Activated CD8-positive, alpha-beta T cell treated with anti-CD3 and anti-CD28 coated beads, Interleukin-2, amount 10 ng/mL, durations not matched to agents 7 days and 5 days (primary cell): ENCODE data around the gene CMIP. TPM values are rescaled to one million over a fixed set of nuclear protein-coding genes. Genes with fewer than 3 reads are reported as not detected.
"Not testable (repeated sequence)": the region's sequence is repeated elsewhere in the genome, so short reads cannot be mapped to it uniquely, and the experiment has no call there.

Experiments
- ATAC-seq: fragments of 150-1000 bp; cut with Tn5 transposase; one replicate; pipeline ENCODE4 v1.10.0; 2021; ENCODE audit warnings: moderate library complexity
- CTCF ChIA-PET: fragments of 350-600 bp; sonication (Branson Sonifier 250); formaldehyde crosslinking; loops from one replicate; lab custom pipeline; 2021; ENCODE audit warnings: antibody characterized with exemption; lab: Charles Lee
- POLR2A ChIA-PET: fragments of 350-600 bp; sonication (Branson Sonifier 250); formaldehyde crosslinking; loops from one replicate; lab custom pipeline; 2021; ENCODE audit warnings: antibody characterized with exemption; lab: Charles Lee
- DNase-seq: peaks from one replicate; pipeline ENCODE4 v3.0.0-alpha.2; 2020
- H3K27ac Mint-ChIP-seq: one replicate; pipeline ENCODE4 v1.8.0; 2021; ENCODE audit warnings: mild to moderate bottlenecking, mixed read lengths
- H3K27me3 Mint-ChIP-seq: one replicate; pipeline ENCODE4 v1.8.0; 2021; ENCODE audit warnings: low read depth, mixed read lengths
- H3K36me3 Mint-ChIP-seq: one replicate; pipeline ENCODE4 v1.8.0; 2021; ENCODE audit warnings: low read depth, mixed read lengths
- H3K4me1 Mint-ChIP-seq: one replicate; pipeline ENCODE4 v1.8.0; 2021; ENCODE audit warnings: low read depth, mixed read lengths
- H3K4me3 Mint-ChIP-seq: one replicate; pipeline ENCODE4 v1.8.0; 2021; ENCODE audit warnings: mild to moderate bottlenecking, mixed read lengths
- H3K9me3 Mint-ChIP-seq: one replicate; pipeline ENCODE4 v1.8.0; 2022; ENCODE audit warnings: mixed read lengths; ENCODE audit not compliant: insufficient read depth
- total RNA-seq, 2 experiments: library from RNA; stranded (reverse); gene quantifications; one replicate each; pipeline ENCODE4 v1.2.3, GENCODE V29; 2021

Gene CMIP
- total RNA-seq, 2 experiments from 2014 or later = 62.5 to 70.4 TPM

DNA sequence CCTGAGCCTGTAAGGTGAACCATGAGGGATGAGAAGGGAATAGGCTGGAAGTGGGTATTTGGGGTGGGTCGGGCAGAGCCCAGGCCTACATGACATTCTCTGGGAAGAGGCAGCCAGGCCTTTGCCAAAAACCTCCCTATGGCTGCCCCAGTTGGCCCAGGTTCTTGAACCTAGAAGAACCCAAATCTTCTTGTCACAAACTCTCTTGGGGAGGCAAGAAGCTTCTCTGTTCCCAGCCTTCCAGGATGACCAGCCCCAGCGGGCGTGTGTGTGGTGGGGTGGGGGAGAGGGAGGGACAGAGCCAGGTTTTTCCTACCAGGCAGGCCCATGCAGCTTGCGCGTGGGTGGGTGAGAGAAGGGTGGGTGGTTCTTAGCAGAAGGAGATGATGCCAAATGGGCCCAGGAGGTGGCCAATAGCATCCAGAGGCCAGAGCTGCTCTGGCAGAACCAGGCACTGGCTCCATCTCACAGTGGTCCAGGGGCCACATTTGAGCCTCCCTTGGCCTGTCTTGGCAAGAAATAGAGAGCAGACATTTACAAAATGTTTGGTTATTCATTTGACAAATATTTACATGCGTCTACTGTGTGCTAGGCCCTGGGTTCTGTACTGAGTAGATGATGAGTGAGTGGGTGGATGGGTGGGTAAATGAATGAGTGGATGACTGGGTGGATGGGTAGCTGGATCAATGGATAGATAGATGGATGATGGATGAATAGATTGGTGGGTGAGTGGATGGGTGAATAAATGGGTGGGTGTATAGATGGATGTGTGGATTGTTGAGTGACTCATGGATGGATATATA lies 290.2 kb downstream of the CMIP start:
- ChIA-PET POLR2A (no interaction called here), CTCF (interaction anchor here (0.9 to 3.2 kb wide), 2 partner anchors 11 to 331 kb away, joined by 3 to 19 read pairs; no protein-coding TSS in a partner anchor)
- H3K27ac Mint-ChIP-seq = no peak overlapping the region
- H3K4me1 Mint-ChIP-seq = peaks cover 21% of the 10 kb centered on the region
- DNase-seq (no peak), ATAC-seq (no peak)
- no peak overlapping the region for H3K4me3 Mint-ChIP-seq
- H3K27me3 Mint-ChIP-seq = peaks cover 7% of the 10 kb centered on the region
- no peaks in the 10 kb centered on the region for H3K9me3 Mint-ChIP-seq
- no peaks in the 10 kb centered on the region for H3K36me3 Mint-ChIP-seq

DNA sequence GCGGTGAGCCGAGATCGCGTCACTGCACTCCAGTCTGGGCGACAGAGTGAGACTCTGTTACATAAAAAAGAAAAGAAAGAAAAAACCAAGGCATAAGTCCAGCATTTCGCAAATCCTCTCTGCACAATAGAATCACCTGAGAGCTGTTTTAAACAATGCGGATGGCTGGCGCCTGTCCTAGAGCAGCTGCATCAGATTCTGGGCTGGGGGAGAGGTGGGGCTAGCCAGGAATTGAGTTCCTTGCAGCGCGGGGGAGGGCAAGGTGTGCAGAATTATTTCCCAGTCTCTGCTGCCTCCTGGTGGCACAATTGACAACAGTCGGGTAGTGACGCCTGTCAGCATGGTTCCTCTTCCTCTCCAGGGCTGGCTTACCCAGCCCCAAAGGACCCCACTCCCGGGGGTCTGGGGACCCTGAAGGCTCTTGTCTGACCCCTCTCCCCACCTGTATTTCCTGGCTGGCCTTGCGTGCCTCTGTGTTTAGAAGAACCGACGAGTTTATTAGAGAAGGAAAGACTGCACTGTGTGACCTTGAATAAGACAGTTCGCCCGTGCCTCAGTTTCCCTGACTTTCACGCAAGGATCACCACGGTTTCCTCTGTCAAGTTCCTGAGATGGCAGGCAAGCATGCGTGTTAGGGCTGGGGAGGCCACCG lies 293.4 kb downstream of the CMIP start:
- POLR2A ChIA-PET = no interaction called here
- no peaks in the 10 kb centered on the region for H3K36me3 Mint-ChIP-seq
- H3K4me1 Mint-ChIP-seq = peaks cover 23% of the 10 kb centered on the region
- peak; percentile 91 for DNase-seq
- CTCF ChIA-PET = interaction anchor here (0.8 to 3.2 kb wide), 17 partner anchors 8 to 736 kb away, joined by 3 to 19 read pairs (median 4); no protein-coding TSS in a partner anchor
- H3K4me3 Mint-ChIP-seq = peak overlapping the region; percentile 59
- H3K27ac Mint-ChIP-seq = peak overlapping the region; percentile 56
- ATAC-seq = peak; percentile 96
- H3K27me3 Mint-ChIP-seq = peaks cover 11% of the 10 kb centered on the region
- H3K9me3 Mint-ChIP-seq = no peaks in the 10 kb centered on the region

GRCh38 chr16:81738783-81739496 lies 294.3 kb downstream of the CMIP start:
- no peak for ATAC-seq
- CTCF ChIA-PET = interaction anchor here (0.7 to 2.3 kb wide), 4 partner anchors 9 to 372 kb away, joined by 3 to 8 read pairs (median 4); no protein-coding TSS in a partner anchor
- H3K27ac Mint-ChIP-seq = no peak overlapping the region
- no peak for DNase-seq
- no peaks in the 10 kb centered on the region for H3K36me3 Mint-ChIP-seq
- peaks cover 23% of the 10 kb centered on the region for H3K4me1 Mint-ChIP-seq
- no peaks in the 10 kb centered on the region for H3K9me3 Mint-ChIP-seq
- no peak overlapping the region for H3K4me3 Mint-ChIP-seq
- POLR2A ChIA-PET = no interaction called here
- H3K27me3 Mint-ChIP-seq = peaks cover 11% of the 10 kb centered on the region

GRCh38 chr16:81739503-81739902 lies 294.9 kb downstream of the CMIP start:
- ChIA-PET POLR2A (no interaction called here), CTCF (interaction anchor here (0.7 to 2.3 kb wide), 2 partner anchors 117 to 372 kb away, joined by 4 to 8 read pairs; no protein-coding TSS in a partner anchor)
- Mint-ChIP-seq H3K4me1 (peaks cover 23% of the 10 kb centered on the region), H3K27ac (no peak overlapping the region), H3K36me3 (no peaks in the 10 kb centered on the region), H3K9me3 (no peaks in the 10 kb centered on the region), H3K4me3 (no peak overlapping the region), H3K27me3 (peaks cover 11% of the 10 kb centered on the region)
- DNase-seq (no peak), ATAC-seq (no peak)

GRCh38 chr16:81740169-81740568 lies 295.6 kb downstream of the CMIP start:
- ATAC-seq (no peak), DNase-seq (no peak)
- POLR2A ChIA-PET = no interaction called here
- Mint-ChIP-seq H3K9me3 (no peaks in the 10 kb centered on the region), H3K4me1 (peaks cover 23% of the 10 kb centered on the region), H3K27me3 (peaks cover 9% of the 10 kb centered on the region), H3K36me3 (no peaks in the 10 kb centered on the region), H3K4me3 (no peak overlapping the region), H3K27ac (no peak overlapping the region)
- CTCF ChIA-PET = interaction anchor here (1.0 to 2.1 kb wide), 3 partner anchors 10 to 375 kb away, joined by 3 to 12 read pairs (median 5); no protein-coding TSS in a partner anchor

DNA sequence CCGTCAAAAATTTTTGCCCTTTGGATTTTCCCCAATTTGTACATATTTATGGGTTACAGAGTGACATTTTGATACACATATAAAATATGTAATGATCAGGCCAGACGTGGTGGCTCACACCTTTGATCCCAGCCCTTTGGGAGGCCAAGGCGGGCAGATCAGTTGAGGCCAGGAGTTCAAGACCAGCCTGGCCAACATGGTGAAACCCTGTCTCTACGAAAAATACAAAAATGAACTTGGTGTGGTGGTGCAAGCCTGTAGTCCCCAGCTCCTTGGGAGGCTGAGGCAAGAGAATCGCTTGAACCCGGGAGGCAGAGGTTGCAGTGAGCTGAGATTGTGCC lies 296.8 kb downstream of the CMIP start:
- not testable (repeated sequence) for H3K27ac Mint-ChIP-seq, H3K36me3 Mint-ChIP-seq, DNase-seq, H3K9me3 Mint-ChIP-seq, H3K27me3 Mint-ChIP-seq, ATAC-seq, H3K4me3 Mint-ChIP-seq
- H3K4me1 Mint-ChIP-seq = peaks cover 32% of the 10 kb centered on the region
- CTCF ChIA-PET = interaction anchor here (0.8 to 2.1 kb wide), 5 partner anchors 119 to 706 kb away, joined by 3 to 12 read pairs (median 4); partner anchors contain the start of gene ATMIN
- POLR2A ChIA-PET = interaction anchor here (0.9 kb wide), 1 partner anchor 110 kb away, joined by 3 read pairs; no protein-coding TSS in a partner anchor

- no peak overlapping the region for H3K4me3 Mint-ChIP-seq
- H3K27me3 Mint-ChIP-seq = peaks cover 8% of the 10 kb centered on the region
- no peak overlapping the region for H3K27ac Mint-ChIP-seq
- DNase-seq (no peak), ATAC-seq (no peak)
- ChIA-PET POLR2A (no interaction called here), CTCF (no interaction called here)
- H3K9me3 Mint-ChIP-seq = no peaks in the 10 kb centered on the region
- H3K36me3 Mint-ChIP-seq = no peaks in the 10 kb centered on the region
- peaks cover 40% of the 10 kb centered on the region for H3K4me1 Mint-ChIP-seq
Measured at GRCh38 chr16:81744385-81744784, 299.8 kb downstream of the CMIP start.

DNA sequence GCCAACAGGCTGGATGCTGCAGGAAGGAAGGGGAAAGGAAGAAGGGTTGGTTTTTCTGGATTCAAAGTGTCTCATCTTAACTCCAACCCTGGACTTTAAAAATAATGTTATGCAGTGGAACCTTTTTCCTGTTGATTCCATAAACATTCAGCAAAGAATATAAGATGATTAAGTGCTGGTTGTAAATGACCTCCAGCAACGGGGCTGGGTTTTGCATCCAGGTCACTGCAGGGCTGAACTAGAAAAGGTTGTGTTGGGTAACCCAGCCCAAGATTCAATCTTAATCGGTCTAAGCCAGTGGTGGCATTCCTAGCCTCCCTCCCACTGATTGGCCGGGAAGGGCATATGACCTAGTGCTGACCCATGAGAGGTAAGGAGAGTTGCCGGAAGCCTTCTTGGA lies 300.3 kb downstream of the CMIP start:
- DNase-seq = no peak
- no peak overlapping the region for H3K27ac Mint-ChIP-seq
- peaks cover 8% of the 10 kb centered on the region for H3K27me3 Mint-ChIP-seq
- peaks cover 40% of the 10 kb centered on the region for H3K4me1 Mint-ChIP-seq
- POLR2A ChIA-PET = no interaction called here
- no peaks in the 10 kb centered on the region for H3K9me3 Mint-ChIP-seq
- no peaks in the 10 kb centered on the region for H3K36me3 Mint-ChIP-seq
- CTCF ChIA-PET = no interaction called here
- H3K4me3 Mint-ChIP-seq = no peak overlapping the region
- ATAC-seq = no peak

GRCh38 chr16:81745704-81746558 lies 301.3 kb downstream of the CMIP start:
- H3K27me3 Mint-ChIP-seq = peaks cover 8% of the 10 kb centered on the region
- no peaks in the 10 kb centered on the region for H3K36me3 Mint-ChIP-seq
- peaks cover 31% of the 10 kb centered on the region for H3K4me1 Mint-ChIP-seq
- ChIA-PET CTCF (no interaction called here), POLR2A (no interaction called here)
- ATAC-seq (peak; percentile 81), DNase-seq (peak; percentile 85)
- no peaks in the 10 kb centered on the region for H3K9me3 Mint-ChIP-seq
- peak overlapping the region; percentile 87 for H3K27ac Mint-ChIP-seq
- H3K4me3 Mint-ChIP-seq = peak overlapping the region; percentile 76

GRCh38 chr16:81746566-81746965 lies 302.0 kb downstream of the CMIP start:
- POLR2A ChIA-PET = no interaction called here

More at GRCh38 chr16:81746566-81746965, 302.0 kb downstream of the CMIP start:
- Mint-ChIP-seq H3K36me3 (no peaks in the 10 kb centered on the region), H3K9me3 (no peaks in the 10 kb centered on the region), H3K27ac (no peak overlapping the region), H3K4me1 (peaks cover 29% of the 10 kb centered on the region), H3K27me3 (peaks cover 8% of the 10 kb centered on the region), H3K4me3 (peak overlapping the region; percentile 76)
- no peak for DNase-seq
- CTCF ChIA-PET = no interaction called here
- no peak for ATAC-seq
